Osteoblast (primary cell): ENCODE results near the gene CNTN5. TPM values are rescaled to one million over a fixed set of nuclear protein-coding genes. Genes with fewer than 3 reads are reported as not detected.

Experiments
- DNase-seq: peaks from one replicate; pipeline ENCODE4 v3.0.0; 2011; ENCODE audit warnings: low spot score, mixed read lengths; ENCODE audit not compliant: insufficient read length; ENCODE audit errors: missing footprints
- H2AFZ ChIP-seq: 2 replicates; pipeline ENCODE4 v1.6.0; 2011; ENCODE audit warnings: mild to moderate bottlenecking, low read length
- H3K27ac ChIP-seq: 2 replicates; pipeline ENCODE4 v1.5.1; 2011; ENCODE audit warnings: mild to moderate bottlenecking, low read depth, low read length, moderate library complexity
- H3K27me3 ChIP-seq: 2 replicates; pipeline ENCODE4 v1.6.0; 2012; ENCODE audit warnings: mild to moderate bottlenecking, control low read depth, inconsistent platforms, low read length, moderate library complexity; ENCODE audit not compliant: insufficient read depth
- H3K36me3 ChIP-seq: 2 replicates; pipeline ENCODE4 v1.5.1; 2011; ENCODE audit warnings: mild to moderate bottlenecking, low read length, control low read depth, moderate library complexity; ENCODE audit not compliant: insufficient read depth
- H3K4me1 ChIP-seq: 2 replicates; pipeline ENCODE4 v1.5.1; 2011; ENCODE audit warnings: mild to moderate bottlenecking, low read length, control low read depth, moderate library complexity; ENCODE audit not compliant: insufficient read depth
- H3K4me2 ChIP-seq: 2 replicates; pipeline ENCODE4 v1.6.0; 2011; ENCODE audit warnings: mild to moderate bottlenecking, low read length; ENCODE audit not compliant: insufficient read depth
- H3K4me3 ChIP-seq: fragments of 200-600 bp; sonication (generic); 3 replicates; pipeline ENCODE4 v1.5.1; 2012; ENCODE audit warnings: mild to moderate bottlenecking, low read length, inconsistent platforms; ENCODE audit not compliant: insufficient read depth
- H3K79me2 ChIP-seq: 2 replicates; pipeline ENCODE4 v1.6.0; 2012; ENCODE audit warnings: mild to moderate bottlenecking, low read length, control low read depth, inconsistent platforms; ENCODE audit not compliant: insufficient read depth
- H3K9me3 ChIP-seq: 2 replicates; pipeline ENCODE4 v1.5.1; 2011; ENCODE audit warnings: low read depth, low read length, control low read depth
- H4K20me1 ChIP-seq: 2 replicates; pipeline ENCODE4 v1.6.0; 2012; ENCODE audit warnings: mild to moderate bottlenecking, low read length, control low read depth; ENCODE audit not compliant: insufficient read depth
- total RNA-seq: library from RNA; depleted of rRNA; stranded (reverse); fragments of >200 nt; gene quantifications from 2 replicates; pipeline ENCODE4 v1.2.3, GENCODE V29; 2012
- TF ChIP-seq, protein P1 (sequence below): IDR thresholded peaks from 2 replicates; pipeline ENCODE4 v1.5.1; 2011; ENCODE audit warnings: mild to moderate bottlenecking, low read depth, low read length, moderate library complexity; ENCODE audit errors: extremely low read depth

CNTN5 gene
- total RNA-seq, 1 donor = not detected

DNA sequence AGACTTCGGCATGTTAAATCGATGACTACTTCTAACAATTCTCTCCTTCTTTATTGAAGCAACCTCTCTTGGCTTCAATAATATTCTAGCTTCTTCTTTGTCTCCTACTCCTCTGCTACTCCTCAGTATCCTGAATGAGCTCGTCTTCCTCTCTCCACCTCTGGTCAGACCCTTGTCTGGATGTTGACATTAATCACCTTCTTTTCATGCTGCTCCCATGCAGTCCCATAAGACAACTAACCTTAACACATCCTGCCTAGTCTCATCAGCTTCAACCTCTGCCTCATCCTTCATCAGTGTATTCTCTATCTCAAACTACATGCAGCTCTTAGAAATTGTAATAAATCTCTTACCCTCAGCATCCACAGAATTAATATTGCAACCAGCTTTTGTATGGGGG, 695.6 kb downstream of the CNTN5 start:
- H2AFZ ChIP-seq = no peak overlapping the region
- no peaks in the 10 kb centered on the region for H3K36me3 ChIP-seq
- H3K4me2 ChIP-seq = no peak overlapping the region
- H3K79me2 ChIP-seq = no peaks in the 10 kb centered on the region
- H3K4me1 ChIP-seq = no peaks in the 10 kb centered on the region
- no peak for DNase-seq
- no peak overlapping the region for H3K4me3 ChIP-seq
- no peaks in the 10 kb centered on the region for H3K27me3 ChIP-seq
- H4K20me1 ChIP-seq = no peaks in the 10 kb centered on the region
- H3K9me3 ChIP-seq = peaks cover 2% of the 10 kb centered on the region
- no peak overlapping the region for H3K27ac ChIP-seq
- TF ChIP-seq, protein P1, sequence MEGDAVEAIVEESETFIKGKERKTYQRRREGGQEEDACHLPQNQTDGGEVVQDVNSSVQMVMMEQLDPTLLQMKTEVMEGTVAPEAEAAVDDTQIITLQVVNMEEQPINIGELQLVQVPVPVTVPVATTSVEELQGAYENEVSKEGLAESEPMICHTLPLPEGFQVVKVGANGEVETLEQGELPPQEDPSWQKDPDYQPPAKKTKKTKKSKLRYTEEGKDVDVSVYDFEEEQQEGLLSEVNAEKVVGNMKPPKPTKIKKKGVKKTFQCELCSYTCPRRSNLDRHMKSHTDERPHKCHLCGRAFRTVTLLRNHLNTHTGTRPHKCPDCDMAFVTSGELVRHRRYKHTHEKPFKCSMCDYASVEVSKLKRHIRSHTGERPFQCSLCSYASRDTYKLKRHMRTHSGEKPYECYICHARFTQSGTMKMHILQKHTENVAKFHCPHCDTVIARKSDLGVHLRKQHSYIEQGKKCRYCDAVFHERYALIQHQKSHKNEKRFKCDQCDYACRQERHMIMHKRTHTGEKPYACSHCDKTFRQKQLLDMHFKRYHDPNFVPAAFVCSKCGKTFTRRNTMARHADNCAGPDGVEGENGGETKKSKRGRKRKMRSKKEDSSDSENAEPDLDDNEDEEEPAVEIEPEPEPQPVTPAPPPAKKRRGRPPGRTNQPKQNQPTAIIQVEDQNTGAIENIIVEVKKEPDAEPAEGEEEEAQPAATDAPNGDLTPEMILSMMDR = no peak

DNA sequence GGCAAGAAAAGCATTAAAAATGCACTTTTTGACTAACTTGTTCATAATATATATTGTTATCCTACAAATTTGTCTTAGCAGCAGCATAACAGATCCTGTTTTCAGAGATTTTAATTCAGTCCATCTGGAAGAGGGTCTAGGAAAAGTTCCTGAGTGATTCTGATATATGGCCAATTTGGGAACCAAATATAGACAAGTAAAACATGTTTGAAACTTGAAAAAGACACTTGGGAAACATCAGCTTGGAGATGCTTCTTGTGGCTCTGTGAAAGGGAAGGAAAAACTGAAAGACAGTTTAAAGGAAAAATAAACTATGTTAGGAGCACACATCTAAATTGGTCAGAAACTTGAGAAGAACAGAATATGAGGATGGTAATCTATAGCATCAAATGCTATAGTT, 697.5 kb downstream of the CNTN5 start:
- Histone ChIP-seq H3K27ac (no peak overlapping the region), H3K27me3 (no peaks in the 10 kb centered on the region), H3K9me3 (peaks cover 2% of the 10 kb centered on the region), H3K79me2 (no peaks in the 10 kb centered on the region), H3K36me3 (no peaks in the 10 kb centered on the region), H2AFZ (no peak overlapping the region), H3K4me2 (no peak overlapping the region), H4K20me1 (no peaks in the 10 kb centered on the region), H3K4me1 (no peaks in the 10 kb centered on the region), H3K4me3 (no peak overlapping the region)
- DNase-seq = no peak
- TF ChIP-seq, protein P1 = no peak

DNA sequence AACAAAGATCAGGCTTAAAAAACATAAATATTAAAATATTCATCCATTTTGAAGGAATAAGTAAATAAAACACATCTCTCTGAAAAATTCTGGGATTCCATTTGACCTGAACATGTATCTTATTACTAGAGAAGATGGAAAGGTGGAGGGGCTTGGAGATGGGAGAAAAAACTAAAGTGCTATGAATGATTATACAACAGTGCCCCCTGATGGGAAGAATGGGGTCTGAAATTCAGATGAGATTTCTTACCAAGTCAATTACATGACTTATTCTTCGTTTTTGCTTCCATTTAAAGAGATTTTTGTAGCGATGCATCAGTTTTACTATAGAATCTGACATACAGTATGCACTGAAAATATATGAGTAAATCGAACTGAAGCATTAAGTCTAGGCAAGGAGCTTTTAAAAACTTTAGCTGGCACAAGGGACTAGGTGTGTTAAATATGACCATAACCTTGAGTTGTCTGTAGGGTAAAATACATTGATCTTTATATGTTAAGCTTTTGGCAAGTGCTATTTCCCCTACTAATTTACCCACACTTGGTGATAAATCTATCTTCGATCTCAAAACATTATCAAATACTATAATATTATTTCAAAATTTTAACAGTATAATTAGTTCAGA, 718.8 kb downstream of the CNTN5 start:
- no peaks in the 10 kb centered on the region for H3K4me1 ChIP-seq
- H3K79me2 ChIP-seq = no peaks in the 10 kb centered on the region
- H3K4me3 ChIP-seq = no peak overlapping the region
- no peaks in the 10 kb centered on the region for H3K27me3 ChIP-seq
- no peaks in the 10 kb centered on the region for H4K20me1 ChIP-seq
- DNase-seq = no peak
- H3K4me2 ChIP-seq = no peak overlapping the region
- H2AFZ ChIP-seq = no peak overlapping the region
- TF ChIP-seq, protein P1 = peak; percentile 31
- no peaks in the 10 kb centered on the region for H3K36me3 ChIP-seq
- H3K27ac ChIP-seq = no peak overlapping the region
- no peaks in the 10 kb centered on the region for H3K9me3 ChIP-seq

DNA sequence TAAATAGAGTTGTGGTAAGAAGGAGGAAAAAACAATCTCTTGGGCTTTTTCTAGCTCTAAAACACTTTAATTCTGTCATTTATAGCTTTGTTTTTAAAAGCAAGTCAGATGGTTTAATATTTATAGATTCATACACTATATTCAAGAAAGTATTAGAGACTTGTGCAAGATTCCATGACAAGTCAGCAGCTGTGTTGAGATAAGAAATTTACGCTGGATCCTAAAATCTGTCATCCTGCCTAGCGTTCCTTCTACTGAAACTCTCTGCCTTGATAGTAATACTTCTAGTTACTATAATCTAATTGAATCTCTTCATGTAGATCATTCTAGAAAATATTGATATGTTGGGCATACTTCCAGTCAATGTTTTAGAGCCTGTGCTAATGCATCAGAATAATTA, 721.8 kb downstream of the CNTN5 start:
- H3K4me3 ChIP-seq = no peak overlapping the region
- H3K27me3 ChIP-seq = no peaks in the 10 kb centered on the region
- H3K9me3 ChIP-seq = peaks cover 3% of the 10 kb centered on the region
- H4K20me1 ChIP-seq = no peaks in the 10 kb centered on the region
- no peak overlapping the region for H3K4me2 ChIP-seq
- no peak overlapping the region for H3K27ac ChIP-seq
- no peaks in the 10 kb centered on the region for H3K36me3 ChIP-seq
- H3K79me2 ChIP-seq = no peaks in the 10 kb centered on the region
- TF ChIP-seq, protein P1 = no peak
- DNase-seq = no peak
- H3K4me1 ChIP-seq = no peaks in the 10 kb centered on the region
- no peak overlapping the region for H2AFZ ChIP-seq
